NCI-H2081 treated with DMSO at 0.1 percent for 48 hours (cell line): ENCODE results near the gene FNDC7.
A peak's percentile ranks its signal among the peaks of the same experiment; 100 is the strongest.
"Not testable (repeated sequence)": the region's sequence is repeated elsewhere in the genome, so short reads cannot be mapped to it uniquely, and the experiment has no call there.

ENCODE experiments used
- DNase-seq: peaks from one replicate; lab custom pipeline; 2025; lab: John Stamatoyannopoulos, UW

Gene FNDC7

DNA sequence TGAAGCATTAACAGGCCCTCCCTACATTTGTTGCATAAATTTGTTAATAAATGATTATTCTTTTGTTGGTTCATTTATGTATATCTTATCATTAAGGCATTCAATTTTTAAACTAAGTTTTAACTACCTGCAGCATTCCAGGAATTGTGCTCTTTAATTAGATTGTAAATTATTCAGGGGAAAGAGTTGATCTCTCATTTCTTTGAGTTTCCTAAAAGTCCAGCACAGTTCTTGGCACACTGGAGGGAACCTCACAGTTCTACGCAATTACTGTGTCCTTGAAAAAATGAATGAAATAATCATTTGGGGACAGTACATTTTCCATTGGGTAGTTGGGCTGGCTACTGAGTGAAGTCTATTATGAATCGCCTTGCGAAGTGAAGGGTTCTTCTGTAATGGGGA, 33.3 kb downstream of the FNDC7 start:
- DNase-seq = no peak

DNA sequence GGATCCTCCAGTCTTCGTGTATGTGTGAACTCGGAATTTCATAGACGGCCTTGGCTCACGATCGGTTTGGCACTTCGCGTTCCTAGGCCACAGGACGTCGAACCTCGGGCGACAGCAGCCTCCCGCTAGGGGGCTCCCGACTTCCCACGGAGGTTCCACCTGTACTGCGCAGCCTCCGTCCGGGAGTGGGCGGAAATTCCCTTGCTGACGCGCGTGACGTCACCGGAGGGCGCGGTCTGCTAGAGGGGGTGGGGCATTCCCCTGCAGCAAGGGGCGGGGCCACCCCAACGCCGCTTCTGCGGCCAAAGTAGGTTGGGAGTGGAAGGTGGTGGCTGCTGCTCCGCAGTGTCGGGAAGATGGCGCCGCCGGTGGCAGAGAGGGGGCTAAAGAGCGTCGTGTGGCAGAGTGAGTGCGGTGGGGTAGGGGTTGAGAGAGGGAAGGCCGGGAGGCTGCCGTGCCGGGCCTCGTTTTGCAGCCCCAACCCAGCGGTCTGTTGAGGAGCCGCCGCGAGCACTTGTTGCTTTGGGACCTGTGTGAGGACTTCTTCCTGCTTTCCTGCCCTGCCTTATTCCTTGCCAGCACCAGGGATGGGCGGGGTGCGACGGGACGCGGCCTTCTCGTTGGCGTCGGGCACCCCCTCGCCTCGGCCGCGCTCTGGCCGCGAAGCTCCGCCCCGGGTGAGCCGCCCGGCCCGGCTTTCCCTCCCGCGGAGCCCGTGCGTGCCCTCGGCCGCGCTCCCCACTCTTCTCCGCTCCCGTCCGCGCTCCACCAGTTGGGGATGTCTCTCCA, 33.9 kb downstream of the FNDC7 start, which contains the start of gene STXBP3:
TSS of gene STXBP3 (plus strand) at position 293 of the 789 bp plus-strand sequence. CDS start at position 357, 64 bp downstream.
- peak; percentile 67 for DNase-seq

DNA sequence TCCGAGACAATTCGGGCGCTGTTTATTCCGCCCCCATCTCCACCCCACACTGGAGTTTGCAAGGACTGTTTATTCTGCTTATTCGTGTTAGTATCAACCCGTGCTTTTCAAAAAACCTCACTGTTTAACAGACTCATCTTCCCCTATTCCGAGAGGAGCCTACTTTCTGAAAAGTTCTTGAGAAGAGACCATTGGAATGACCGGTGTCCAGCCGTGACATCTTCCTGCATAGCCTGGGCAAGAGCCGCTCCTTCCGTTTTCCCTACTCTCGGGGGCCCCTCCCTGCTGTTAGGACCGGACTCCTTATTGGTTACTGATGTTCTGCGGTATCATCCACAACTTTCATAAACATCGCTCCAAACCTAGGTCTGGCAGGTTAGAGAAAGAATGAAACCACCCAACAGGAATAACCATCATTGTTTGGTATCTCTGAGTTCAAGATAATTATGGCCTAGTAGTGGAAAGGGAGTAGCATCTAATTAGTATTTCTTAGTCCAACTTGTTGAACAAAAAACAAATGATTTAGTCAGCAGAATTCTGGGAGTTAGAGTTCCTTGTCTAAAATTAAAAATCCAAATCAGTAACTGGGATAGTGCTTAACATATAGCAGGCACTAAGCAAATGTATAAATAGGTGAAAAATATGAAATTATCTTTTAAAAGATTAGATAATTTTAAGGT, 34.6 kb downstream of the FNDC7 start:
- DNase-seq = no peak

DNA sequence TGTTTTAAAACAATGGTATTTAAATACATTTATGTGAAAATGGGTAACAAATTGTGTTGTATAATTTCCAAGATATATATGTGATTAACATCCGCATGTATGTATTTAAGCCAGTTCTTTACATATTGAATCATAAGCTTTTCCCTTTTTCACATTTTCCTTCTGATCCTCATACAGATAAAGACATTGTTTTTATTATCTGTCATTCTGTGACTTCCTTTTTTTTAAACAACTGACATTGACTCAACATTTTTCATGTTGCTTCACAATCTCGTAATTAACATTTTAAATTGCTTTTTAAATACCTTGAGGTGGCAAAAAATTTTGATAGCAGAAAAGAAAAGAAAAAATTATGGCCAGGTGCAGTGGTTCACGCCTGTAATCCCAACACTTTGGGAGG, 35.2 kb downstream of the FNDC7 start:
- DNase-seq = no peak

DNA sequence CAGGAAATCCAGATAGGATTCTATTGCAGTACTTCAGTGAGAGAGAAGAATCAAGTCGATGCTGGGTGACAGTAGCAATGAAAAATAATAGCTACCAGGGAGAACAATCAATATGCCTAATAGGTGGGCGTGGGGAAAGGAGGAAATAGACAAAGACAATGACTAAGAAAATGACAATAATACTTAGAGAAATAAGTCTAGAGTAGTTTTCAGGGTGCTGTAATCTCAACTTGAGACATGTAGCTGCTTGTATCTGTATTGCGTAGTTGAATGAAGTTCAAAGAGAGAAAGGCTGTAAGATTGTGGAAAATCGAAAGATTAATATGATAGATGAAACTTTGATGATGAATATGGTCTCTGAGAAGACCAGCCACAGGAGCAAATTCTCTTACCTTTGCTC, 36.4 kb downstream of the FNDC7 start:
- DNase-seq = no peak

DNA sequence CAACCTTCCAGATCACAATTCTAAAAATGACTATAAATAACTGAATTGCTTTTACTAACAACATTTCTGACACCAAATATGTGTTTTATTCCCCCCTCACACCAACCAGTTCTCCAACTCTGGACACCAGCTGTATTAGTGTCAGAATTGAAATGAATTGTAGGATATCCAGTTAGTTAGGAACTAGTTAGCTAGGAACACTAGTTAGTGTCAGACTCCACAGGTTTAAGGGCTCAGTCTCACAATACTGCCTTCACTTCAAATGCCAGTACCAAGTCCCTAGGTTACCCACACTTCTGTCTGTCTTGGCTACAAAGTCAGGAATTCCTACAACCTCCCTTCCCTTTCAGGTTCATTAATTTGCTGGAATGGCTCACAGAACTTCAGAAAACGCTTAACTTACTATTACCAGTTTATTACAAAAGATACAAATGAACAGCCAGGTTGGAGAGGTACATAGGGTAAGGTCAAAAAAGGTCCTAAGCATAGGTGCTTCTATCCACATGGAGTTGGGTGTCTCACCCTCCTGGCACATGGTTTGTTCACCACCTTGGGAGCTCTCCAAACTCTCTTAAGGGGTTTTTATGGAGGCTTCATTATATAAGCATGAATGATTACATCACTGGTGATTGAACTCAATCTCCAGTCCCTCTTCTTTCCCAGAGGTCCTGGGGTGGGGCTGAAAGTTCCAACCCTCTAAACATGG, 37.9 kb downstream of the FNDC7 start:
- DNase-seq = no peak

DNA sequence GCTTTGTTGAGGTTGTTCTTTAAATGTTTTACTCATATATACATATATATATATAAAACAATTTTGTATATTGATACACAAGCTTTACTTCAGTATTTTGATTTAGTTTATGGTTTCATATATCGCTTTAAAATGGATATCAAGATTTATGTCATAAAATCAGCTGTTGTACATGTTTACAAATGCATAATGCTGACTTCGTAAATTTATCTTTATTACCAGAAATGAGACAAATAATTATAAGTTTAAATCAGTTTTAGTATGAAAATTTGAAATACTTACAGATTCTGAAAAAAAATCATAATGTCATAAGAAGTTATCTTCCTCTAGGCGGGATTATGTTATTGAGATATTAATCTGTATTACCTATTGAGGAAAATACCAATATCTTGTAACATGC, 40.7 kb downstream of the FNDC7 start:
- DNase-seq = no peak

DNA sequence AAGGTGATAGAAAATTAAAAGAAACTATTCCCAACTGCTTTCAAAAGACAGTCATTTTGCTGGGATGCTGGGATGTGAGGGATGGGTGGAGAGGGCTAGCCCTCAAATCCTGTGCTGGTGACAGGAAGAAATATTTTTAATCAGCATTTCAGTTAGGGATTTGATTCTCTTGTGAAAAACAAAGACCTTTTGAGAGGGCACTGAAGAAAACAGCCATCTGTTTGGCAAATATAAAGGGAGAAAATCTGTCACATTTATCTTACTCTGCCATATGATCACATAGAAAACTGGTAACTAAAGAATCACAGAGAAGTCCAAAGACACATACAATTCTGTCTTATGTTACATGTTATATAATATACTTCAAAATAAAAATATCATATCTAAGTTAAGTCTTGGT, 46.1 kb downstream of the FNDC7 start:
- no peak for DNase-seq

DNA sequence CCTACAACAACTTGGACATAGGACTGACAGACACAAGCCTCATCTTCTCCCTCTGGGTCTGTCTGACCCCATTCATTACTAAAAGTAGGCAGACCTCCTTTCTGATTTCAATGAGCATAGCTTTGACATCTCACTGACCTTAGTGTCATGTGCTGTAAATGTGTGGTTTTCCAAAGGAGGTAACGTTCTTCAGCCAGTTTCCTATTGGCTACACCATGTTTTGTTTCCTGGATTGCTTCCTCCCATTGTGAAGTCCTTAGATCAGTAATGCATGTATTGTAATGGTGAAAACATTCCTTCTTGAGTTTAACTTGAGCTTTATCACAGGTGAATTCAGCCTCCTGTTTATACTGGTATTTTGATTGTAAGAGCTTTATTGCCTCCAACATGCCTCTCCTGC, 54.4 kb downstream of the FNDC7 start:
- DNase-seq = no peak

DNA sequence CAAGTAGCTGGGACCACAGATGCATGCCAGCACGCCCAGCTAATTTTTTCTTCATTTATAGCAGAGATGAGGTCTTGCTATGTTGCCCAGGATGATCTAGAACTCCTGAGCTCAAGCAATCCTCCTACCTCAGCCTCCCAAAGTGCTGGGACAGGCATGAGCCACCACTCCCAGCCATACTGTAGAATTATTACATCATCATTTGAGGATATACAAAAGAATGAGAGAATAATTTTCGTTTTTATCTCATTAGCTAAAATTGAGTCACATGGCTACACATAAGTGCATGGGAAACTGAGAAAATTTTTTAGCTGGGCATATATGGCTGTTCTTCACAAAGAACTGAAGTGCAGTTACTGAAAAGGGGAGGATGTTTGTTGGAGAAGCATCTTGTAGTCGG, 55.0 kb downstream of the FNDC7 start:
- DNase-seq = no peak

DNA sequence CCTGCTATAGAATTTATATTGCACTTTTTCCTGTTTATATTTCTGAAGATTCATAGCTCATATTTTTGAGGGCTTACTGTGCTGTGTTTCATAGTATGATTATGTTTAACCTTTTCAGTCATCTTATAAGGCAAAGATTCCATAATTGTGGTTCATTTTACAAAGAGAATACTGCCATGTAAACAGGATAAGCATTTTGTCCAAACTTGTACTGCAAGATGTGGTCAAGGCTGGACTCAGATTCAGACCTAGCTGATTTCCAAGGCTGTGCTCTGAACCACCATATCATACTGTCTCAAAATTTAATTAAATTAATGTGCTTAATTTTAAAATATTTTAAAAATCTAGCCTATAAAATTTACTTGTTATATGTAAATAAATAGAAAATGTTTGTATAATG, 65.1 kb downstream of the FNDC7 start:
- DNase-seq = no peak

DNA sequence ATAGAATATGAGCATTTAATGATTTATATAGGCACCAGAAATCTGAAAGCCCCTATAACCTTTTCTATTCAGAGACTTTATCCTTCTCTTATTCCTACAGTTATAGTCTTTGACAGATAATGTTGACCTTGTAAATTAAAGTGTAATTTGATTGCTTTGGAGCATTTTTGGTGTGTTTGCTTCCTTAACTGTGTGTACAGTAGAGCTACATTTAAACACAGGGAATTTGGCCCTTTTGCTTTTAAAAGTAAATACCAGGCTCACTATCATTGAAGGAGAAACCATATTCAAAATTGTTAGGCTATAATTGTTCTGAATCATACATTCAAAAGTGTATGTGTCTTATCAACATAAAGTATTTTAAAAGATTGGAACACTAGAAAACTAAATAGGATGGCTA, 66.7 kb downstream of the FNDC7 start:
- DNase-seq = no peak

DNA sequence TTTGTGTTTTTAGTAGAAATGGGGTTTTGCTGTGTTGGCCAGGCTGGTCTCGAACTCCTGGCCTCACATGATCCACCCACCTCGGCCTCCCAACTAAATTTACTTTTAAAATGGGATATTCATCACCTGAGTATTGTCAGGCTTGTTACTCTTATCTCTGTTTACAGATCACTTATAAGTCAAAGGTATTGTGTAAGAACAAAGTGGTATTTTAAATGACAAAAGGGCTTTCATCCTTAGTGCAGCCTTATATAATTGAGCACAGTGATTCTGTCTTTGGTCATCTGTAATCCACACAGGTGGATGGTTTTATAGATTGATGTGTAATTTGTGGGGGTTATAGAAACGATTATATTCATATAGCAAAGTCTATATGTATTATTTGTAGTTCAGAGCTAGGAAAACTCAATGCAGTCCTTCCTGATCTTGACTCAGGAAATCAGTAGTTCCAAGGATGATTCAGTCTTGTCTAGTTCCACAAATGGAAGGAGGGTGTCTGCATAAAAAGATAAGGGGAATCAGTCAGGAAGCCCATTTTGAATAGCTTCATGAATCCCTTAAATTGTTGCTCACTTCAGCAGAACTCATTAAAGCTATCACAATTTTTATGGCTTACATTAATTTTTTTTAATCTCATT, 68.3 kb downstream of the FNDC7 start:
- no peak for DNase-seq

DNA sequence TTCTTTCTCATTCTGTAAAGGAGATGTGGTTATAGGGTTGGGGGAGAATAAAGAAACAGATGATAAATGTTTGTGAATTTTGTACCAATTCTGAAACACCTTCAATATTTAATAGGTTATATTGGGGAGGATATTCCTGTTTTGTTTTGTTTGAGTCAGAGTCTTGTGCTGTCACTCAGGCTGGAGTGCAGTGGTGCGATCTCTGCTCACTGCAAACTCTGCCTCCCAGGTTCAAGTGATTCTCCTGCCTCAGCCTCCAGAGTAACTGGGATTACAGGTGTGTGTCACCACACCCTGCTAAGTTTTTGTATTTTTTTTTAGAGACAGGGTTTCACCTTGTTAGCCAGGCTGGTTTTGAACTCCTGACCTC, 68.9 kb downstream of the FNDC7 start:
- DNase-seq = not testable (repeated sequence)

DNA sequence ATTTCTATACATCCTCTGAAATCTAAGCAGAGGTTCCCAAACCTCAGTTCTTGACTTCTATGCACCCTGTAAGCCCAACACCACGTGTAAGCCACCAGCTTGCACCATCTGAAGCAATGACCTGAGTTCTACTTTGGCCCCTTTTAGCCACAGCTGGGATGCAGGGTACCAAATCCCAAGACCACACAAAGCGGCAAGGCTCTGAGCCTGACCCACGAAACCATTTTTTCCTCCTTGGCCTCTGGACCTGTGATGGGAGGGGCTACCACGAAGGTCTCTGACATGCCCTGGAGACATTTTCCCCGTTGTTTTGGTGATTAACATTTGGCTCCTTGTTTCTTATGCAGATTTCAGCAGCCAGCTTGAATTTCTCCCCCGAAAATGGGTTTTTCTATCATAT, 72.6 kb downstream of the FNDC7 start:
- no peak for DNase-seq

DNA sequence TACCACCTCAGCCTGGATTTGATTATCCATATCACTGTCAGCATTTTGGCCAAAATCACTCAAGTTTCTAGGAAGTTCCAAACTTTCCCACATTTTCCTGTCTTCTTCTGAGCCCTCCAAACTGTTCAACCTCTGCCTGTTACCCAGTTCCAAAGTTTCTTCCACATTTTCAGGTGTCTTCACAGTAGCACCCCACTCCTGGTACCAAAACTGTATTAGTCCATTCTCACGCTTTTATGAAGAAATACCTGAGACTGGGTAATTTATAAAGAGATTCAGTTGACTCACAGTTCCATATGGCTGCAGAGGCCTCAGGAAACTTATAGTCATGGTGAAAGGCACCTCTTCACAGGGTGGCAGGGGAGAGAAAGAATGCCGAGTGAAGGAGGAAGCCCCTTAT, 73.2 kb downstream of the FNDC7 start:
- DNase-seq = no peak

DNA sequence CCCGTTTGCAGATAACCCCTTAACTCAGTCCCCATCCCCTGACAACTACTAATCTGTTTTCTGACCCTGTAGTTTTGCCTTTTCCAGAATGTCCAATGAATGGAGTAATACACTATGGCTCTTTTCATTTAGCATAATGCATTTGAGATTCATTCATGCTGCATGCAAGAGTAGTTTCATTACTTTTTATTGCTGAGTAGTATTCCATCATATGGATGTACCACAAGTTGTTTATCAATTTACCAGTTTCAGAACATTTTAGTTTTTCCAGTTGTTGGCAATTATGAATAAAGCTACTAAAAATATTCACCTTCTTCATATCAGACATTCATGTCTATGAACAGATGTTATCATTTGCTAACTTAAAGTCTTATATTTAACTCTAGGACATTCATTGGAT, 79.1 kb downstream of the FNDC7 start:
- DNase-seq = no peak
